Suprapubic skin (tissue), 4 donors: Measurements from ENCODE around the gene SF3B2. TPM values are rescaled to one million over a fixed set of nuclear protein-coding genes. Genes with fewer than 3 reads are reported as not detected.

Source experiments
- DNase-seq, 2 donors: peaks; one replicate each; pipeline ENCODE4 v3.0.0-alpha.2; 2019; ENCODE audit warnings: low spot score in 2 of 2
- H3K27ac ChIP-seq: fragments of 200-600 bp; sonication (generic); one replicate; pipeline ENCODE4 v1.5.1; 2019
- H3K27me3 ChIP-seq: fragments of 200-600 bp; sonication (generic); one replicate; pipeline ENCODE4 v1.5.1; 2019
- H3K36me3 ChIP-seq: fragments of 200-600 bp; sonication (generic); one replicate; pipeline ENCODE4 v1.5.1; 2019
- H3K4me1 ChIP-seq: fragments of 200-600 bp; sonication (generic); one replicate; pipeline ENCODE4 v1.5.1; 2019
- H3K4me3 ChIP-seq: fragments of 200-600 bp; sonication (generic); one replicate; pipeline ENCODE4 v1.5.1; 2019; ENCODE audit warnings: mild to moderate bottlenecking
- H3K9me3 ChIP-seq: fragments of 200-600 bp; sonication (generic); one replicate; pipeline ENCODE4 v1.5.1; 2019
- CTCF ChIP-seq, 2 donors: fragments of 200-600 bp in 1 of 2; fragments of 450-650 bp in 1 of 2; sonication (generic) in 1 of 2; IDR thresholded peaks; one replicate each; pipeline ENCODE4 v1.5.1; 2016 to 2019; ENCODE audit warnings: antibody characterized with exemption in 2 of 2, mild to moderate bottlenecking in 1 of 2, moderate library complexity in 1 of 2
- EP300 ChIP-seq: sonication (generic); formaldehyde crosslinking; IDR thresholded peaks from one replicate; pipeline ENCODE4 v1.6.1; 2017; ENCODE audit warnings: antibody characterized with exemption
- POLR2A ChIP-seq, 2 donors: fragments of 450-650 bp; IDR thresholded peaks; one replicate each; pipeline ENCODE4 v1.6.1; 2017; ENCODE audit warnings: antibody characterized with exemption in 2 of 2, mild to moderate bottlenecking in 2 of 2, moderate library complexity in 2 of 2
- POLR2AphosphoS5 ChIP-seq, 3 donors: sonication (generic); formaldehyde crosslinking; IDR thresholded peaks; one replicate each; pipeline ENCODE4 v1.6.1; 2017; ENCODE audit warnings: antibody characterized with exemption in 3 of 3
- WGBS: methylation state at CpG from one replicate; pipeline ENCODE4 v1.1.5; 2018; 5-methylcytosine and 5-hydroxymethylcytosine counted together
- total RNA-seq, 4 donors: library from RNA; depleted of rRNA; stranded (reverse); fragments of >200 nt; gene quantifications; one replicate each; pipeline ENCODE4 v1.1.0, GENCODE V29; 2016

The SF3B2 gene
- total RNA-seq, 4 donors from 2014 or later = 117 to 175 (median 149) TPM

GRCh38 chr11:66042227-66042995 is 9.8 kb upstream of the SF3B2 start:
- Histone ChIP-seq H3K27ac (no peak overlapping the region), H3K27me3 (no peaks in the 10 kb centered on the region), H3K4me3 (no peak overlapping the region), H3K4me1 (peaks cover 6% of the 10 kb centered on the region), H3K36me3 (no peaks in the 10 kb centered on the region), H3K9me3 (no peaks in the 10 kb centered on the region)
- WGBS = 95% methylated on average over 58 of the region's 81 CpGs
- DNase-seq = no peak
- TF ChIP-seq EP300 = no peak
- no peak for TF ChIP-seq POLR2A (IDR thresholded peaks at IDR 0.05)

- no peaks in the 10 kb centered on the region for H3K36me3 ChIP-seq
- TF ChIP-seq POLR2A (IDR thresholded peaks at IDR 0.05) (no peak), CTCF (IDR thresholded peaks at IDR 0.05) (no peak), EP300 (no peak), POLR2AphosphoS5 (IDR thresholded peaks at IDR 0.05) (no peak)
These were observed 8.9 kb upstream of the SF3B2 start for GRCh38 chr11:66042996-66043906.

GRCh38 chr11:66044757-66045156 is 7.4 kb upstream of the SF3B2 start:
- Histone ChIP-seq H3K9me3 (no peaks in the 10 kb centered on the region), H3K4me1 (peaks cover 6% of the 10 kb centered on the region), H3K36me3 (no peaks in the 10 kb centered on the region), H3K27me3 (peaks cover 20% of the 10 kb centered on the region), H3K27ac (no peak overlapping the region), H3K4me3 (no peak overlapping the region)
- TF ChIP-seq CTCF (IDR thresholded peaks at IDR 0.05) (no peak), POLR2A (IDR thresholded peaks at IDR 0.05) (no peak), EP300 (no peak), POLR2AphosphoS5 (IDR thresholded peaks at IDR 0.05) (no peak)
- DNase-seq = no peak
- 63% methylated on average over 6 of the region's 6 CpGs for WGBS

More at GRCh38 chr11:66042996-66043906, 8.9 kb upstream of the SF3B2 start:
- no peak for DNase-seq
- peaks cover 5% of the 10 kb centered on the region for H3K27me3 ChIP-seq
- H3K4me1 ChIP-seq = peaks cover 6% of the 10 kb centered on the region
- 95% methylated on average over 87 of the region's 88 CpGs for WGBS
- H3K9me3 ChIP-seq = no peaks in the 10 kb centered on the region
- H3K4me3 ChIP-seq = no peak overlapping the region
- no peak overlapping the region for H3K27ac ChIP-seq

GRCh38 chr11:66045177-66045639 is 7.0 kb upstream of the SF3B2 start:
- H3K27ac ChIP-seq = no peak overlapping the region
- TF ChIP-seq CTCF (IDR thresholded peaks at IDR 0.05) (peak; percentile 84 to 93), POLR2AphosphoS5 (IDR thresholded peaks at IDR 0.05) (no peak)
- no peaks in the 10 kb centered on the region for H3K36me3 ChIP-seq
- DNase-seq = peak in 1 of 2 donors; percentile 85
- H3K27me3 ChIP-seq = peaks cover 20% of the 10 kb centered on the region
- H3K9me3 ChIP-seq = no peaks in the 10 kb centered on the region
- 0% methylated on average over 2 of the region's 11 CpGs for WGBS
- H3K4me1 ChIP-seq = peaks cover 6% of the 10 kb centered on the region
- no peak overlapping the region for H3K4me3 ChIP-seq

- H3K27me3 ChIP-seq = peaks cover 20% of the 10 kb centered on the region
- no peaks in the 10 kb centered on the region for H3K36me3 ChIP-seq
- WGBS = 95% methylated on average over 3 of the region's 3 CpGs
- TF ChIP-seq EP300 (no peak), POLR2AphosphoS5 (IDR thresholded peaks at IDR 0.05) (no peak), POLR2A (IDR thresholded peaks at IDR 0.05) (no peak), CTCF (IDR thresholded peaks at IDR 0.05) (no peak)
- peaks cover 13% of the 10 kb centered on the region for H3K4me1 ChIP-seq
- no peaks in the 10 kb centered on the region for H3K9me3 ChIP-seq
- no peak for DNase-seq
- H3K4me3 ChIP-seq = no peak overlapping the region
- no peak overlapping the region for H3K27ac ChIP-seq
These were observed 5.3 kb upstream of the SF3B2 start for GRCh38 chr11:66046901-66047300.
